PC-3 (cell line): ENCODE measurements around the gene KIRREL1. TPM values are rescaled to one million over a fixed set of nuclear protein-coding genes. Genes with fewer than 3 reads are reported as not detected.

Experiments used
- ATAC-seq: fragments of 200-7000 bp; cut with Tn5 transposase; 2 replicates; pipeline ENCODE4 v1.9.1; 2020; ENCODE audit warnings: mild to moderate bottlenecking, moderate library complexity
- BruUV-seq: library from RNA; stranded (reverse); fragments of 400-500 nt; replicated peaks from 2 replicates; lab custom pipeline; 2021; lab: Mats Ljungman, UMichigan
- CTCF ChIA-PET: fragments of 300-600 bp; sonication (Branson Sonifier 250); formaldehyde crosslinking; loops from one replicate; lab custom pipeline; 2022; ENCODE audit warnings: antibody characterized with exemption; lab: Charles Lee
- POLR2A ChIA-PET: fragments of 300-600 bp; sonication (Branson Sonifier 250); formaldehyde crosslinking; loops from one replicate; lab custom pipeline; 2022; ENCODE audit warnings: antibody characterized with exemption; ENCODE audit not compliant: unreplicated experiment; lab: Charles Lee
- DNase-seq: peaks from one replicate; pipeline ENCODE4 v3.0.0-alpha.2; 2015
- H2AFZ ChIP-seq: fragments of 300-600 bp; sonication (generic); 2 replicates; pipeline ENCODE4 v1.6.0; 2016; ENCODE audit warnings: antibody characterized with exemption, low read length
- H3F3A ChIP-seq: fragments of 300-600 bp; sonication (generic); one replicate; pipeline ENCODE4 v1.6.0; 2017; ENCODE audit warnings: antibody characterized with exemption, low read length, control low read depth, mild to moderate bottlenecking; ENCODE audit not compliant: unreplicated experiment
- H3K27ac ChIP-seq: fragments of 300-600 bp; sonication (generic); 2 replicates; pipeline ENCODE4 v1.5.1; 2016; ENCODE audit warnings: mild to moderate bottlenecking, low read length
- H3K27me3 ChIP-seq: fragments of 300-600 bp; sonication (generic); 2 replicates; pipeline ENCODE4 v1.6.1; 2016; ENCODE audit warnings: low read length, mixed read lengths
- H3K36me3 ChIP-seq: fragments of 300-600 bp; sonication (generic); 2 replicates; pipeline ENCODE4 v1.6.1; 2016; ENCODE audit warnings: low read depth, mixed run types, low read length, mixed read lengths
- H3K4me1 ChIP-seq: fragments of 300-600 bp; sonication (generic); 2 replicates; pipeline ENCODE4 v1.5.1; 2016; ENCODE audit warnings: low read length; ENCODE audit not compliant: insufficient read depth
- H3K4me2 ChIP-seq: fragments of 300-600 bp; sonication (generic); 2 replicates; pipeline ENCODE4 v1.6.0; 2016; ENCODE audit warnings: low read length
- H3K4me3 ChIP-seq: fragments of 300-600 bp; sonication (generic); 2 replicates; pipeline ENCODE4 v1.5.1; 2016; ENCODE audit warnings: mild to moderate bottlenecking, low read length, mixed read lengths
- H3K79me2 ChIP-seq: fragments of 300-600 bp; sonication (generic); 2 replicates; pipeline ENCODE4 v1.6.1; 2017; ENCODE audit warnings: low read length, mixed read lengths
- H3K9ac ChIP-seq: fragments of 300-600 bp; sonication (generic); 2 replicates; pipeline ENCODE4 v1.6.0; 2016; ENCODE audit warnings: mild to moderate bottlenecking, low read length
- H3K9me2 ChIP-seq: fragments of 300-600 bp; sonication (generic); replicated peaks from 2 replicates; pipeline ENCODE4 v1.6.1; 2016; ENCODE audit warnings: mixed run types, low read length, mixed read lengths
- H3K9me3 ChIP-seq: fragments of 300-600 bp; sonication (generic); 2 replicates; pipeline ENCODE4 v1.6.1; 2016; ENCODE audit warnings: low read length, mixed read lengths
- H4K20me1 ChIP-seq: fragments of 300-600 bp; sonication (generic); 2 replicates; pipeline ENCODE4 v1.6.1; 2016; ENCODE audit warnings: low read length, mixed read lengths
- CTCF ChIP-seq: fragments of 300-600 bp; sonication (generic); conservative IDR thresholded peaks from 2 replicates; pipeline ENCODE4 v1.5.1; 2017; ENCODE audit warnings: antibody characterized with exemption, low read depth, mild to moderate bottlenecking, low read length
- EZH2 ChIP-seq: fragments of 300-600 bp; sonication (generic); IDR thresholded peaks from one replicate; pipeline ENCODE4 v1.6.1; 2017; ENCODE audit warnings: antibody characterized with exemption, mild to moderate bottlenecking, low read length; ENCODE audit not compliant: unreplicated experiment
- EZH2phosphoT487 ChIP-seq: fragments of 300-600 bp; sonication (generic); IDR thresholded peaks from 2 replicates; pipeline ENCODE4 v1.6.1; 2018; ENCODE audit warnings: mild to moderate bottlenecking, antibody characterized with exemption, low read length, borderline replicate concordance
- intact Hi-C: fragments of 100-400 bp; cut with micrococcal nuclease; formaldehyde crosslinking; loops from 2 replicates; pipeline ENCODE4 v1.9.0; 2023
- total RNA-seq: library from RNA; depleted of rRNA; stranded (reverse); fragments of >200 nt; gene quantifications from 2 replicates; pipeline ENCODE4 v1.2.3, GENCODE V29; 2014

KIRREL1 gene
- total RNA-seq, 1 experiment from 2014 or later, result 49.8 TPM

- H2AFZ ChIP-seq, result no peak overlapping the region
- no TSS peak for BruUV-seq
- no peak overlapping the region for H3K4me2 ChIP-seq
- no peaks in the 10 kb centered on the region for H3K79me2 ChIP-seq
- H3K4me3 ChIP-seq, result no peak overlapping the region
- ATAC-seq (no peak), DNase-seq (no peak)
- no peak overlapping the region for H3K27ac ChIP-seq
- H3K36me3 ChIP-seq, result no peaks in the 10 kb centered on the region
- no peaks in the 10 kb centered on the region for H3K4me1 ChIP-seq
- CTCF ChIA-PET, result interaction anchor here (2.5 to 3.3 kb wide), 2 partner anchors 128 to 157 kb away, joined by 27 to 45 read pairs; partner anchors contain the start of gene KIRREL1
- H3K27me3 ChIP-seq, result peaks cover 42% of the 10 kb centered on the region
- H3K9ac ChIP-seq, result no peak overlapping the region
- H4K20me1 ChIP-seq, result 0 out of 2 replicates have a peak, but pooled peaks cover 3% of the 10 kb centered on the region
- POLR2A ChIA-PET, result no interaction called here
- TF ChIP-seq EZH2, result no peak
- TF ChIP-seq CTCF, result no peak
- no peak for TF ChIP-seq EZH2phosphoT487
- no peaks in the 10 kb centered on the region for H3K9me2 ChIP-seq
- no peaks in the 10 kb centered on the region for H3F3A ChIP-seq
- intact Hi-C loops, result loop anchor here (10.0 kb wide), 1 partner anchor 955 kb away; no protein-coding TSS in a partner anchor
- no peaks in the 10 kb centered on the region for H3K9me3 ChIP-seq
Measured at GRCh38 chr1:158119976-158120653, 126.7 kb downstream of the KIRREL1 start.

GRCh38 chr1:158121604-158122254 lies 128.3 kb downstream of the KIRREL1 start:
- Histone ChIP-seq H3K79me2 (no peaks in the 10 kb centered on the region), H3F3A (no peaks in the 10 kb centered on the region), H3K4me3 (no peak overlapping the region), H3K27me3 (peaks cover 38% of the 10 kb centered on the region), H3K9me2 (no peaks in the 10 kb centered on the region), H3K9ac (no peak overlapping the region), H3K36me3 (no peaks in the 10 kb centered on the region), H3K4me1 (no peaks in the 10 kb centered on the region), H3K9me3 (no peaks in the 10 kb centered on the region), H3K4me2 (no peak overlapping the region), H3K27ac (no peak overlapping the region), H2AFZ (no peak overlapping the region), H4K20me1 (0 out of 2 replicates have a peak, but pooled peaks cover 3% of the 10 kb centered on the region)
- CTCF ChIA-PET, result interaction anchor here (0.8 to 3.3 kb wide), 13 partner anchors 24 to 616 kb away, joined by 3 to 45 read pairs (median 6); partner anchors contain the start of gene KIRREL1
- no TSS peak for BruUV-seq
- POLR2A ChIA-PET, result no interaction called here
- intact Hi-C loops, result loop anchor here (1.0 to 10.0 kb wide), 4 partner anchors 129 to 957 kb away; no protein-coding TSS in a partner anchor
- ATAC-seq, result peak; percentile 67
- TF ChIP-seq EZH2 (no peak), EZH2phosphoT487 (no peak), CTCF (peak; percentile 97)
- peak; percentile 83 for DNase-seq
